ENCODE measurements around the gene SPPL2B.

Gene SPPL2B

GRCh38 chr19:2302319-2303210 lies 25.9 kb upstream of the SPPL2B start:
- no peak for DNase-seq

- no peak for DNase-seq
Observed at GRCh38 chr19:2303211-2303798, 25.2 kb upstream of the SPPL2B start.

GRCh38 chr19:2305452-2306280 lies 22.8 kb upstream of the SPPL2B start:
- DNase-seq: no peak

GRCh38 chr19:2306281-2306806 lies 22.1 kb upstream of the SPPL2B start:
- DNase-seq: no peak

- no peak for DNase-seq
Observed at GRCh38 chr19:2306971-2307370, 21.5 kb upstream of the SPPL2B start.

GRCh38 chr19:2307518-2308012 lies 20.9 kb upstream of the SPPL2B start:
- DNase-seq: no peak

GRCh38 chr19:2308114-2308556 lies 20.3 kb upstream of the SPPL2B start, which contains the start of gene LINGO3:
LINGO3 (minus strand) TSS chr19:2308154; CDS start chr19:2291776, 16,378 bp downstream.
- DNase-seq: no peak

GRCh38 chr19:2309734-2310362 lies 18.6 kb upstream of the SPPL2B start:
- peak; percentile 68 for DNase-seq

- no peak for DNase-seq
Observed at GRCh38 chr19:2311093-2311492, 17.4 kb upstream of the SPPL2B start.

- DNase-seq: no peak
Observed at GRCh38 chr19:2312820-2313501, 15.5 kb upstream of the SPPL2B start.

GRCh38 chr19:2315121-2315817 lies 13.2 kb upstream of the SPPL2B start:
- DNase-seq: no peak

GRCh38 chr19:2315818-2316353 lies 12.6 kb upstream of the SPPL2B start:
- DNase-seq: no peak

- DNase-seq: no peak
Observed at GRCh38 chr19:2317300-2317699, 11.2 kb upstream of the SPPL2B start.

GRCh38 chr19:2317756-2318155 lies 10.7 kb upstream of the SPPL2B start:
- DNase-seq: no peak

- no peak for DNase-seq
Observed at GRCh38 chr19:2318923-2319322, 9.6 kb upstream of the SPPL2B start.

- DNase-seq: no peak
Observed at GRCh38 chr19:2319551-2319950, 8.9 kb upstream of the SPPL2B start.

GRCh38 chr19:2320049-2320448 lies 8.4 kb upstream of the SPPL2B start:
- DNase-seq: no peak

GRCh38 chr19:2320939-2321338 lies 7.5 kb upstream of the SPPL2B start:
- DNase-seq: no peak

- no peak for DNase-seq
Observed at GRCh38 chr19:2321565-2322283, 6.8 kb upstream of the SPPL2B start.

- DNase-seq: no peak
Observed at GRCh38 chr19:2323707-2324106, 4.8 kb upstream of the SPPL2B start.

All from NCI-H2029 (cell line).